Germinal center (tissue), 1 donor: ENCODE data around the gene DGLUCY.
"Not testable (repeated sequence)": the region's sequence is repeated elsewhere in the genome, so short reads cannot be mapped to it uniquely, and the experiment has no call there.

ENCODE experiments used
- DNase-seq: peaks from one replicate; pipeline ENCODE4 v3.0.0; 2012; ENCODE audit warnings: mixed read lengths, low spot score

DGLUCY gene

GRCh38 chr14:91108941-91109611 is 4.8 kb upstream of the DGLUCY start:
- no peak for DNase-seq

GRCh38 chr14:91111443-91111842 is 2.4 kb upstream of the DGLUCY start:
- no peak for DNase-seq

- no peak for DNase-seq
Measured at GRCh38 chr14:91112194-91112593, 1.7 kb upstream of the DGLUCY start.

- peak; percentile 77 for DNase-seq
Measured at GRCh38 chr14:91114079-91115065, 499 bp downstream of the DGLUCY start.

GRCh38 chr14:91115986-91116770 is 2.3 kb downstream of the DGLUCY start:
- DNase-seq: no peak

GRCh38 chr14:91116913-91117588 is 3.2 kb downstream of the DGLUCY start:
- no peak for DNase-seq

GRCh38 chr14:91117960-91118359 is 4.1 kb downstream of the DGLUCY start:
- no peak for DNase-seq

GRCh38 chr14:91118511-91119068 is 4.7 kb downstream of the DGLUCY start:
- DNase-seq: no peak

GRCh38 chr14:91119556-91120311 is 5.9 kb downstream of the DGLUCY start:
- DNase-seq: no peak

GRCh38 chr14:91123201-91123600 is 9.3 kb downstream of the DGLUCY start:
- DNase-seq: no peak

GRCh38 chr14:91124406-91125270 is 10.8 kb downstream of the DGLUCY start:
- not testable (repeated sequence) for DNase-seq

GRCh38 chr14:91125271-91125660 is 11.4 kb downstream of the DGLUCY start:
- no peak for DNase-seq

- DNase-seq: no peak
Measured at GRCh38 chr14:91125801-91126200, 11.9 kb downstream of the DGLUCY start.

- DNase-seq: no peak
Measured at GRCh38 chr14:91126761-91127160, 12.9 kb downstream of the DGLUCY start.

GRCh38 chr14:91127401-91127801 is 13.5 kb downstream of the DGLUCY start:
- DNase-seq: no peak

- DNase-seq: no peak
Measured at GRCh38 chr14:91127924-91128323, 14.1 kb downstream of the DGLUCY start.

- no peak for DNase-seq
Measured at GRCh38 chr14:91128699-91129098, 14.8 kb downstream of the DGLUCY start.

- no peak for DNase-seq
Measured at GRCh38 chr14:91129261-91129660, 15.4 kb downstream of the DGLUCY start.

- DNase-seq: no peak
Measured at GRCh38 chr14:91135039-91135438, 21.2 kb downstream of the DGLUCY start.
